Measurements from ENCODE around the gene OLIG2.

Gene OLIG2

DNA sequence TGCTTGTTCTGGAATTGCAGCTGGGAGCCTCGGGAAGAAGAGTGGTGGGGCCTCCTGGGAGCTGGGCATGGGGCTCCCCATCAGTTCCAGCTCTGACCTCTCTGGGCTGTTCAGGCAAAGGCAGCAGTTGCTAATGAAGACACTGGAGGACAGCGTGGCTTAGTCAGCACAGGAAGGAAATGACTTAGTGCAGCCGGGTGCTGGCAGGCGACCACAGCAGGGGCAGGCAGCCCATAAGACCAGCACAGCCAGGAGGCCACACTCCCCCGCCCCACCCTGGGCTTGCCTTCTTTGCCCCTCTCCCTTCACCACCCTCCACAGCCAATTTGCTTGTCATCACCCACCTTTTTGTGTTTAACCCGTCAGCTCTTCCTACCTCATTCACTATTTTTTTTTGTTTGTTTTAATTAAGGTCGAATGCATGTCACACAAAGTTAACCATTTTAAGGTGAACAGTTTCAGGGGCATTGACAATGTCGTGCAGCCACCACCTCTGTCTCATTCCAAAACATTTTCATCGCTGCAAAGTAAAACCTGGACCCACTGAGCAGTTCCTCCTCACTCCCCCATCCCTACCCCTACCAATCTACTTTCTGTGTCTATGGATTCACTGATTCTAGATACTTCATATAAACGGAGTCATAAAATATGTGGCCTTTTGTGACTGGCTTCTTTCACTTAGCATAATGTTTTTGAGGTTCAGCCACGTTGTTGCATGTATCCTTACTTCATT is 10.9 kb downstream of the OLIG2 start:
- in situ Hi-C loops (cut with MboI; ENCODE audit: low sequenced_read_pairs, unreplicated experiment) = no loop called here
- DNase-seq (ENCODE audit: low spot score) = no peak
- TF ChIP-seq, protein P1, sequence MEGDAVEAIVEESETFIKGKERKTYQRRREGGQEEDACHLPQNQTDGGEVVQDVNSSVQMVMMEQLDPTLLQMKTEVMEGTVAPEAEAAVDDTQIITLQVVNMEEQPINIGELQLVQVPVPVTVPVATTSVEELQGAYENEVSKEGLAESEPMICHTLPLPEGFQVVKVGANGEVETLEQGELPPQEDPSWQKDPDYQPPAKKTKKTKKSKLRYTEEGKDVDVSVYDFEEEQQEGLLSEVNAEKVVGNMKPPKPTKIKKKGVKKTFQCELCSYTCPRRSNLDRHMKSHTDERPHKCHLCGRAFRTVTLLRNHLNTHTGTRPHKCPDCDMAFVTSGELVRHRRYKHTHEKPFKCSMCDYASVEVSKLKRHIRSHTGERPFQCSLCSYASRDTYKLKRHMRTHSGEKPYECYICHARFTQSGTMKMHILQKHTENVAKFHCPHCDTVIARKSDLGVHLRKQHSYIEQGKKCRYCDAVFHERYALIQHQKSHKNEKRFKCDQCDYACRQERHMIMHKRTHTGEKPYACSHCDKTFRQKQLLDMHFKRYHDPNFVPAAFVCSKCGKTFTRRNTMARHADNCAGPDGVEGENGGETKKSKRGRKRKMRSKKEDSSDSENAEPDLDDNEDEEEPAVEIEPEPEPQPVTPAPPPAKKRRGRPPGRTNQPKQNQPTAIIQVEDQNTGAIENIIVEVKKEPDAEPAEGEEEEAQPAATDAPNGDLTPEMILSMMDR (IDR thresholded peaks at IDR 0.05; ENCODE audit: borderline replicate concordance, control extremely low read depth, extremely low read depth, insufficient read depth, missing control alignments) = no peak

DNA sequence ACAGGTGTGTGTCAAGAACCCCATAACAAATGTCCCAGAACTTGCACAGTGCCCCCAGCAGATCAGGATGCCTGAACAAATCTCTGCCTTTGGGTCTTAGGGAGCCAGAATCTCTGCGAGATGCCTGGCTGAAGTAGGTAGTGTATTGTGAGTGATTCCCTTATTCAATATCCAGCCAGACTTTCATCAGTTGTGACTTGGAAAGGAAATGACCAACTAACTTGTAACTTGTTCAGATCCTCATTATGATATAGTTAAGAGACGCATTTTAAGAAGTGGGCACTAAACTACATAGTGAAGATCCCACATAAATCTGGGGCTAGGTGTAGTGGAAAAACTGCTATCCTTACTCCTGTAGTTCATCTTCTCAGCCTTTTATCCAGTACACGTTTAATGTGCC is 11.8 kb downstream of the OLIG2 start:
- TF ChIP-seq, protein P1 (IDR thresholded peaks at IDR 0.05; ENCODE audit: borderline replicate concordance, control extremely low read depth, extremely low read depth, insufficient read depth, missing control alignments) = no peak
- no peak for DNase-seq (ENCODE audit: low spot score)
- in situ Hi-C loops (cut with MboI; ENCODE audit: low sequenced_read_pairs, unreplicated experiment) = no loop called here

DNA sequence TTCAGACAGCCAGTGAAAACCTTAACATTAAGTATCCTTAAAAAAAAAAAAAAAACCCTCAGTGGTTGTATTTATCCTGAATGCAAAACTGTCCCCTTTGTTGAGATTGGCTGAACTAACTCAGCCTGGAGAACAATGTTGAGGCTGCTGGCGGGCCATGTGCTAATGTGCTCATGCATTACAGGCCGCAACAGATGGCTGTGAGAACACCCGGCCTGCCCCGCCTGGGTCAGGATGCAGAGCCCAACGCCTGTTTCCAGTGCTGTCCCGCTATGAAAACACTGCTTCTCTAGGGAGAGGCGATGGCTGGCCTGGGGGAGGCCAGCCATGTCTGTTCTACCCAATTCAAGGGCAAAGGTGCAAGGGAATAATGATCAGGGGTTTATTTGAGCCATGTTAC is 13.8 kb downstream of the OLIG2 start:
- DNase-seq (ENCODE audit: low spot score) = no peak
- in situ Hi-C loops (cut with MboI; ENCODE audit: low sequenced_read_pairs, unreplicated experiment) = no loop called here
- TF ChIP-seq, protein P1 (IDR thresholded peaks at IDR 0.05; ENCODE audit: borderline replicate concordance, control extremely low read depth, extremely low read depth, insufficient read depth, missing control alignments) = no peak

DNA sequence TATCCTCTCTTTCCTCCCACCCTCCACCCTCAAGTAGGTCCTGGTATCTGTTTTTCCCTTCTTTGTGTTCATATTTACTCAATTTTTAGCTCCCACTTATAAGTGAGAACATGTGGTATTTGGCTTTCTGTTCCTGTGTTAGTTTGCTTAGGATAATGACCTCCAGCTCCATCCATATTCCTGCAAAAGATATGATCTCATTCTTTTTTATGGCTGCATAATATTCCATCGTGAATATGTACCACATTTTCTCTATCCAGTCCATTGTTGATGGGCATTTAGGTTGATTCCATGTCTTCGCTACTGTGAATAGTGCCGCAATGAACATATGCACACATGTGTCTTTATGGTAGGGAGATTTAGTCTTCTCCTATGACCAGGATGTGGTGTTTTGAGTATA is 14.5 kb downstream of the OLIG2 start:
- no peak for DNase-seq (ENCODE audit: low spot score)
- TF ChIP-seq, protein P1 (IDR thresholded peaks at IDR 0.05; ENCODE audit: borderline replicate concordance, control extremely low read depth, extremely low read depth, insufficient read depth, missing control alignments) = no peak
- in situ Hi-C loops (cut with MboI; ENCODE audit: low sequenced_read_pairs, unreplicated experiment) = no loop called here

DNA sequence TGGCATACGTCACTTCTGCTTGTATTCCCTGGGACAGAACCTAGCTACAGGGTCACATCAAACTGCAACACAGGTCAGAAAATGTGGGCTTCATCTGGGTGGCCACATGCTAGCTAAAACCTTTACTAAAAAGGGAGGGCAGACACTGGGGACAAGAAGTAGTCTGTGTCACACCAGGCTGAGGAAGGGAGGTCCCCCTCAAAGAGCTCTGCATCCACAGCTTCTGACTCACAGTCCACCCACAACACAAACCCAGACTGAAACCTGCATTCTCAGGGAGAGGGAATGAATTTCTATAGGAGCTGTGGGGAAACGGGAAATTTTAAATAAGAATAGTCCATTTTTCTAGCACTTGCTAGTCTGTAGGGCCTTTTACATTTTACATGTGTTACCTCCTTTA is 16.2 kb downstream of the OLIG2 start:
- no peak for DNase-seq (ENCODE audit: low spot score)
- TF ChIP-seq, protein P1 (IDR thresholded peaks at IDR 0.05; ENCODE audit: borderline replicate concordance, control extremely low read depth, extremely low read depth, insufficient read depth, missing control alignments) = no peak
- in situ Hi-C loops (cut with MboI; ENCODE audit: low sequenced_read_pairs, unreplicated experiment) = no loop called here

DNA sequence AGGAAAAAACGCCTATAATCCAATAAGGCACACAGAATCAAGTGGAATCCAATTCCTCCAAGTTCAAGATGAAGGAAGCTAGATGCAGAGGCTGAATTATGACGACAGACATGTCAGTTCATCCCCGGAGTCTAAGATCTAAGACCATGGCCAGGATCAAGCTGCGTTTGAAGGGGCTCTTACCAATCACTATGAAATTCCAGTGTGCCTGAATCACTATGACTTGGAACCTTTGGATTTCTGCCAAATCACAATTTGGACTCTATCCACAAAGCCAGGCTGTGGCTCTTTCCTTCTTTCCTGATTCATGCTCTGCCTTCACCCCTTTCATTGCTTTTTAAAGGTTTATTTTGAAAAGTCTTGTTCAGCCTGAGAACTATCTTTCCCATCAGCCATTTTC is 17.1 kb downstream of the OLIG2 start:
- no peak for DNase-seq (ENCODE audit: low spot score)
- TF ChIP-seq, protein P1 (IDR thresholded peaks at IDR 0.05; ENCODE audit: borderline replicate concordance, control extremely low read depth, extremely low read depth, insufficient read depth, missing control alignments) = no peak
- in situ Hi-C loops (cut with MboI; ENCODE audit: low sequenced_read_pairs, unreplicated experiment) = no loop called here
